K562 (cell line): Measurements from ENCODE around the gene GLUD1. TPM values are rescaled to one million over a fixed set of nuclear protein-coding genes. Genes with fewer than 3 reads are reported as not detected.

Source experiments
- ATAC-seq: fragments of 200-7000 bp; cut with Tn5 transposase; 3 replicates; pipeline ENCODE4 v1.9.1; 2020; ENCODE audit warnings: moderate library complexity
- Bru-seq: library from RNA; stranded (reverse); fragments of 400-500 nt; gene quantifications from one replicate; lab custom pipeline; 2021; lab: Mats Ljungman, UMichigan
- BruChase-seq, 2 experiments: library from RNA; stranded (reverse); fragments of 400-500 nt; gene quantifications; one replicate each; lab custom pipeline; 2021; lab: Mats Ljungman, UMichigan
- BruUV-seq: library from RNA; stranded (reverse); fragments of 400-500 nt; replicated peaks from 2 replicates; lab custom pipeline; 2021; lab: Mats Ljungman, UMichigan
- CTCF ChIA-PET: fragments of 300-600 bp; formaldehyde crosslinking; extraction: SDS; loops from one replicate; lab custom pipeline; 2021; ENCODE audit warnings: low intra/inter-chr PET ratio; lab: Yijun Ruan, JAX
- POLR2A ChIA-PET: fragments of 300-600, 350-650 bp; sonication (Branson Sonifier 250); formaldehyde crosslinking; extraction: SDS; loops from one replicate; lab custom pipeline; 2021; ENCODE audit warnings: antibody characterized with exemption, inconsistent platforms; lab: Yijun Ruan, JAX
- DNase-seq, 4 experiments: peaks; one replicate each; pipeline versions ENCODE4 v3.0.0 to v3.0.0-alpha.2; 2011 to 2018; ENCODE audit warnings: low spot score in 3 of 4, mixed read lengths in 3 of 4; ENCODE audit errors: extremely low read depth in 1 of 4
- FAIRE-seq: peaks from 2 replicates; lab custom pipeline; 2011; peaks lifted over from hg19 to GRCh38; lab: Jason Lieb, UNC
- H2AFZ ChIP-seq: 2 replicates; pipeline ENCODE4 v1.6.0; 2011; ENCODE audit warnings: low read depth, low read length, control low read depth, inconsistent platforms
- H3K27ac ChIP-seq: fragments of 200-600 bp; 3 replicates; pipeline ENCODE4 v1.8.0; 2011; ENCODE audit warnings: low read depth, mild to moderate bottlenecking, control low read depth, inconsistent platforms, low read length, moderate library complexity, mixed read lengths; ENCODE audit errors: extremely low read depth
- H3K27me3 ChIP-seq, 2 experiments: fragments of 300-600 bp in 1 of 2; 2 replicates in 1 of 2; 3 replicates in 1 of 2; pipeline versions ENCODE4 v1.6.0 to v1.8.0; 2011; ENCODE audit warnings: inconsistent platforms in 2 of 2, low read length in 2 of 2, mild to moderate bottlenecking in 1 of 2, mixed read lengths in 1 of 2, moderate library complexity in 1 of 2; ENCODE audit not compliant: control insufficient read depth in 2 of 2, insufficient read depth in 2 of 2
- H3K36me3 ChIP-seq: fragments of 300-600 bp; 3 replicates; pipeline ENCODE4 v1.8.0; 2011; ENCODE audit warnings: mild to moderate bottlenecking, low read length, inconsistent platforms; ENCODE audit not compliant: control insufficient read depth, insufficient read depth
- H3K4me1 ChIP-seq, 2 experiments: fragments of 200-600 bp in 1 of 2; replicated peaks in 1 of 2; 2 replicates in 1 of 2; 3 replicates in 1 of 2; pipeline versions ENCODE4 v1.5.1 to v1.8.0; 2011; ENCODE audit warnings: inconsistent platforms in 2 of 2, low read length in 2 of 2, mild to moderate bottlenecking in 1 of 2, mixed read lengths in 1 of 2, moderate library complexity in 1 of 2; ENCODE audit not compliant: control insufficient read depth in 2 of 2, insufficient read depth in 2 of 2
- H3K4me2 ChIP-seq: 2 replicates; pipeline ENCODE4 v1.6.1; 2011; ENCODE audit warnings: low read length, control low read depth, inconsistent platforms, mixed read lengths; ENCODE audit not compliant: insufficient read depth
- H3K4me3 ChIP-seq: fragments of 200-600 bp; sonication (generic), shearing (Covaris generic); 2 replicates; pipeline ENCODE4 v1.5.1; 2016; ENCODE audit warnings: control low read depth, inconsistent platforms
- H3K79me2 ChIP-seq: fragments of 200-600 bp; 3 replicates; pipeline ENCODE4 v1.8.0; 2011; ENCODE audit warnings: low read length, inconsistent platforms; ENCODE audit not compliant: control insufficient read depth, insufficient read depth
- H3K9ac ChIP-seq, 2 experiments: 2 replicates each; pipeline versions ENCODE4 v1.6.0 to v1.6.1; 2011; ENCODE audit warnings: low read depth in 2 of 2, low read length in 2 of 2, control low read depth in 1 of 2, inconsistent platforms in 1 of 2, mild to moderate bottlenecking in 1 of 2, mixed read lengths in 1 of 2; ENCODE audit not compliant: insufficient read depth in 1 of 2
- H3K9me1 ChIP-seq: one replicate; pipeline ENCODE4 v1.6.0; 2011; ENCODE audit warnings: inconsistent platforms, mild to moderate bottlenecking, low read length, moderate library complexity; ENCODE audit not compliant: control insufficient read depth, insufficient read depth
- H3K9me3 ChIP-seq: replicated peaks from 2 replicates; pipeline ENCODE4 v1.5.1; 2011; ENCODE audit warnings: low read depth, low read length, inconsistent platforms; ENCODE audit not compliant: control insufficient read depth, insufficient read depth
- H4K20me1 ChIP-seq: replicated peaks from 2 replicates; pipeline ENCODE4 v1.6.1; 2011; ENCODE audit warnings: low read length, inconsistent platforms, mixed read lengths; ENCODE audit not compliant: control insufficient read depth, insufficient read depth
- CBFA2T3 ChIP-seq: fragments of 450-650 bp; IDR thresholded peaks from 2 replicates; pipeline ENCODE4 v1.6.1; 2017
- FIP1L1 ChIP-seq: fragments of 200-400 bp; formaldehyde crosslinking; IDR thresholded peaks from 2 replicates; pipeline ENCODE4 v1.6.1; 2018; ENCODE audit warnings: mild to moderate bottlenecking, low read depth, low read length; ENCODE audit not compliant: poor library complexity, severe bottlenecking
- HCFC1 ChIP-seq: IDR thresholded peaks from 2 replicates; pipeline ENCODE4 v1.6.1; 2012; ENCODE audit warnings: low read depth, low read length, improper control_type of control experiment
- KDM5B ChIP-seq: fragments of 200-600 bp; sonication (generic); IDR thresholded peaks from 2 replicates; pipeline ENCODE4 v1.6.1; 2012; ENCODE audit warnings: low read depth, mild to moderate bottlenecking, moderate library complexity, low read length, control low read depth, inconsistent platforms; ENCODE audit not compliant: insufficient replicate concordance
- KLF1 ChIP-seq: fragments of 450-650 bp; IDR thresholded peaks from 2 replicates; pipeline ENCODE4 v1.6.1; 2016; ENCODE audit warnings: missing genetic modification characterization, missing compliant biosample characterization
- RBBP5 ChIP-seq: fragments of 200-600 bp; sonication (generic); IDR thresholded peaks from 2 replicates; pipeline ENCODE4 v1.6.1; 2012; ENCODE audit warnings: borderline replicate concordance, mild to moderate bottlenecking, low read length, control low read depth, inconsistent platforms; ENCODE audit not compliant: insufficient read depth, poor library complexity, severe bottlenecking
- RBFOX2 ChIP-seq: fragments of 200-400 bp; formaldehyde crosslinking; IDR thresholded peaks from 2 replicates; pipeline ENCODE4 v1.6.1; 2017; ENCODE audit warnings: low read depth, mild to moderate bottlenecking, low read length, moderate library complexity
- SPI1 ChIP-seq: IDR thresholded peaks from 2 replicates; pipeline ENCODE4 v1.6.1; 2011; ENCODE audit warnings: low read depth, low read length, control low read depth, borderline replicate concordance
- TBP ChIP-seq: optimal IDR thresholded peaks from 2 replicates; pipeline ENCODE3; 2011; ENCODE audit warnings: low read depth, low read length, improper control_type of control experiment
- ZNF121 ChIP-seq: sonication (generic); formaldehyde crosslinking; conservative IDR thresholded peaks from 2 replicates; pipeline ENCODE4 v1.8.0; 2022; ENCODE audit warnings: missing genetic modification reagents
- ZNF766 ChIP-seq: fragments of 200-800 bp; sonication (Bioruptor generic); conservative IDR thresholded peaks from 2 replicates; pipeline ENCODE4 v1.6.1; 2016; ENCODE audit warnings: missing genetic modification characterization, missing compliant biosample characterization
- WGBS: fragments of 100-300 bp; shearing (Covaris generic); methylation state at CpG from one replicate; pipeline ENCODE4 v1.1.6; 2016; ENCODE audit warnings: low coverage, mixed read lengths; ENCODE audit not compliant: insufficient coverage; ENCODE audit errors: missing lambda C conversion rate; 5-methylcytosine and 5-hydroxymethylcytosine counted together
- in situ Hi-C: fragments of 300-500 bp; cut with MboI; formaldehyde crosslinking; loops from 4 replicates; pipeline ENCODE4 v1.15.0; 2018; ENCODE audit warnings: inconsistent platforms, mixed read lengths
- intact Hi-C: fragments of 100-400 bp; cut with micrococcal nuclease; formaldehyde crosslinking; loops from 2 replicates; pipeline ENCODE4 v1.14.2; 2022
- long read RNA-seq, 3 experiments: library from polyadenylated mRNA in 2 of 3; library from RNA in 1 of 3; unstranded in 2 of 3; stranded (forward) in 1 of 3; transcript quantifications; one replicate each; pipeline ENCODE4 v2.0.0, GENCODE V29; 2019 to 2022
- polyA minus RNA-seq, 3 experiments: library from RNA; depleted of rRNA, polyadenylated mRNA; stranded (reverse); fragments of >200 nt; gene quantifications; 2 replicates each; pipeline ENCODE4 v1.2.3, GENCODE V29; 2011
- polyA plus RNA-seq, 8 experiments: library from polyadenylated mRNA; depleted of rRNA in 4 of 8; stranded (reverse) in 5 of 8; unstranded in 3 of 8; fragments of >200 nt; fragmentation: Nextera tagmentation in 2 of 8; fragmentation: Illumina TruSeq in 1 of 8; extraction: Ambion mirVana in 2 of 8; extraction: Trizol in 1 of 8; gene quantifications; 2 replicates each; pipeline versions ENCODE4 v1.2.1 to v1.2.3, GENCODE V29; 2011 to 2014; ENCODE audit warnings: inconsistent platforms in 1 of 8, missing spikeins in 1 of 8
- total RNA-seq, 7 experiments: library from RNA; depleted of rRNA in 6 of 7; stranded (reverse); fragments of >200 nt in 6 of 7; fragmentation: Illumina TruSeq in 2 of 7; extraction: Trizol in 2 of 7; gene quantifications; 2 replicates each; pipeline versions ENCODE4 v1.2.1 to v1.2.3, GENCODE V29; 2011 to 2021; ENCODE audit warnings: low replicate concordance in 1 of 7
- TF ChIP-seq, protein P1 (sequence below): fragments of 250-450 bp; sonication (Bioruptor Pico); IDR thresholded peaks from 2 replicates; pipeline ENCODE4 v1.9.0; 2021; ENCODE audit warnings: mild to moderate bottlenecking, inconsistent platforms

The GLUD1 gene
- total RNA-seq (2011; cell fraction: chromatin; rRNA removed; ENCODE audit: low replicate concordance), result 31.4 and 84.4 TPM in 2 replicates
- total RNA-seq (2011; cell fraction: nucleolus; rRNA removed), result 24.7 TPM in 2 replicates
- total RNA-seq (2011; cell fraction: nucleoplasm; rRNA removed), result 36.4 and 46.1 TPM in 2 replicates
- total RNA-seq (2014; rRNA removed), result 70.9 and 77.8 TPM in 2 replicates
- 92.0 and 103 TPM in 2 replicates for total RNA-seq (2014; rRNA removed; fragmentation: Illumina TruSeq; extraction: Trizol)
- total RNA-seq (2015; rRNA removed; fragmentation: Illumina TruSeq; extraction: Trizol), result 77.2 and 84.2 TPM in 2 replicates
- total RNA-seq (2021), result 85.5 and 87.3 TPM in 2 replicates
- polyA plus RNA-seq (2011; rRNA removed), result 76.3 and 76.9 TPM in 2 replicates
- 38.7 and 50.0 TPM in 2 replicates for polyA plus RNA-seq (2011; cell fraction: cytosol; rRNA removed)
- 35.3 and 47.6 TPM in 2 replicates for polyA plus RNA-seq (2011; cell fraction: nucleus; rRNA removed)
- polyA plus RNA-seq (2012), result 63.7 and 72.8 TPM in 2 replicates
- polyA plus RNA-seq (2014; fragmentation: Illumina TruSeq; extraction: Trizol), result 74.5 and 78.1 TPM in 2 replicates
- polyA plus RNA-seq (2014; fragmentation: Nextera tagmentation; extraction: Ambion mirVana), result 10 to 100 TPM; 21.9 to 24.2 TPM
- polyA plus RNA-seq (2014; rRNA removed), result 51.2 and 53.0 TPM in 2 replicates
- polyA minus RNA-seq (2011; rRNA and poly(A)+ RNA removed), result 113 and 122 TPM in 2 replicates
- polyA minus RNA-seq (2011; cell fraction: cytosol; rRNA and poly(A)+ RNA removed), result 52.6 and 55.2 TPM in 2 replicates
- polyA minus RNA-seq (2011; cell fraction: nucleus; rRNA and poly(A)+ RNA removed), result 13.3 and 24.4 TPM in 2 replicates
- percentile 81 among the genes with signal in this experiment for Bru-seq, nascent RNA
- percentile 86 among the genes with signal in this experiment for BruChase-seq, experiment 1, labeled RNA remaining after a 2-hour chase
- BruChase-seq, experiment 2, labeled RNA remaining after a 6-hour chase, result percentile 89 among the genes with signal in this experiment
- long read RNA-seq, experiment 1, transcript GLUD1-201 (13 exons, 3,039 nt), result major isoform, 356 of 438 reads
- long read RNA-seq, experiment 1, partial matches to known transcripts, result 61 of 438 reads
- long read RNA-seq, experiment 1, other reads (novel, unspliced or antisense), result 21 of 438 reads
- long read RNA-seq, experiment 2, transcript GLUD1-201 (13 exons, 3,039 nt), result major isoform, 18 of 62 reads
- long read RNA-seq, experiment 2, partial matches to known transcripts, result 6 of 62 reads
- long read RNA-seq, experiment 2, other reads (novel, unspliced or antisense), result 38 of 62 reads
- long read RNA-seq, experiment 3, transcript GLUD1-201 (13 exons, 3,039 nt), result major isoform, 49 of 61 reads
- long read RNA-seq, experiment 3, partial matches to known transcripts, result 7 of 61 reads
- long read RNA-seq, experiment 3, other reads (novel, unspliced or antisense), result 5 of 61 reads

DNA sequence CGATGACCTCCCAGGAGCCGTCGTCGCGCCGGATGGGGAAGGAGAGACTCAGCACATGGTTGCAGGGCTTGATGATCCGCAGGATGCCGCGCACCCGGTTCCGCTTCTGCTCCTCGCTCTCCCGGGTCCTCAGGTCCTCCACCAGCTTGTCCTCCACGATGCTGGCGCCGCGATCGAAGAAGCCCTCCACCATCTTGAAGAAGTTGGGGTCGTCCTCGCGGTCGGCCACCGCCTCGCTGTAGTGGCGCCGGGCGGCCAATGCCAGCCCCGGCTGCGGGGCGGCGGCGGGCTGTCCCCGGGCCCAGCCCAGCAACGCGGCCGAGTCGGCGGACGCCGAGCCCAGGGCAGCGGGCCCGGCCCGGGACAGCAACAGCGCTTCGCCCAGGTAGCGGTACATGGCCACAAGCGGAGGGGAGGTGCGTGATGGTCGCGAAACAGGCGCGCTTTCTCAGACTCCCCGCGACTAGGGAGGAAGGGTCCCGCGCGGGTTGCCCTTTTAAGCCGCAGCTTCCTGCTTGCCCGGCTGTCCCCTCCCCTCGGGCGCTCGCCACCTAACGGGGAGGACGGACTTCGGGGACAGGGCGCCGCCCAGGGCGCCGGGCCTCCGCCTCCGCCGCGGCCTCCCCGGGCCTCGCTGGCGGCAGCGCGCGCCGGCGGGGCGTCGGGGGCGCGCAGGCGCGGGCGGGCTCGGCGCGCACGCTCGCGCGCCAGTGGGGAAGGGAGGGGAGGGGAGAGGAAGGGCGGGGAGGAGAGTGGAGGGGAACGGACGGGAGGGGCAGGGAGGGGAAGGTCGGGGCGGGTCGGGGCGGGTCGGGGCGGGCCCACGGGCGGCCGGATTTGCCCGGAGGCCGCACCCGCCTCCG lies at the start of gene GLUD1, which contains the start of gene SHLD2:
TSS of gene GLUD1 (minus strand) at position 471 of the 863 bp plus-strand sequence. CDS start at position 397, 74 bp downstream.
TSS of gene SHLD2 (plus strand) at position 834 of the 863 bp plus-strand sequence. CDS start 56,149 bp downstream, outside the sequence.
- H3K9ac ChIP-seq, result peak within 1 kb of the TSS; percentile 87 to 99
- 0% methylated on average over 11 of the region's 111 CpGs for WGBS
- peaks cover 81% of the 10 kb centered on the region for H3K79me2 ChIP-seq
- no peaks in the 10 kb centered on the region for H3K9me1 ChIP-seq
- in situ Hi-C loops, result no loop called here
- peak; percentile 79 for ATAC-seq
- no TSS peak for BruUV-seq
- peak within 1 kb of the TSS; percentile 95 for H3K27ac ChIP-seq
- H4K20me1 ChIP-seq, result peaks cover 4% of the 10 kb centered on the region; the same call in 1 of the 2 replicates
- peaks cover 33% of the 10 kb centered on the region; the same call in 2 of the 3 replicates for H3K36me3 ChIP-seq
- CTCF ChIA-PET, result no interaction called here
- H2AFZ ChIP-seq, result peak within 1 kb of the TSS; percentile 84
- peak within 1 kb of the TSS; percentile 68 for H3K4me3 ChIP-seq
- FAIRE-seq, result peak; percentile 67
- POLR2A ChIA-PET, result interaction anchor here (0.6 to 2.5 kb wide), 4 partner anchors 10 to 410 kb away, joined by 3 to 13 read pairs (median 3); partner anchors contain the start of gene MINPP1
- H3K9me3 ChIP-seq, result no peaks in the 10 kb centered on the region
- H3K4me2 ChIP-seq, result peak within 1 kb of the TSS; percentile 93
- intact Hi-C loops, result no loop called here
- H3K27me3 ChIP-seq, result no peaks in the 10 kb centered on the region
- peaks cover 6 to 14% of the 10 kb centered on the region in 2 experiments for H3K4me1 ChIP-seq
- peak; percentile 80 to 91 (median 86) for DNase-seq
- peak; percentile 66 for TF ChIP-seq KDM5B
- peak; percentile 73 for TF ChIP-seq RBBP5
- peak; percentile 93 for TF ChIP-seq ZNF766
- no peak for TF ChIP-seq KLF1
- TF ChIP-seq RBFOX2, result peak; percentile 82
- TF ChIP-seq HCFC1, result 0 out of 2 replicates have a peak, but pooled peaks have one; percentile 22
- peak; percentile 6 for TF ChIP-seq FIP1L1
- no peak for TF ChIP-seq ZNF121 (CRISPR knock-in tag)
- TF ChIP-seq, protein P1, sequence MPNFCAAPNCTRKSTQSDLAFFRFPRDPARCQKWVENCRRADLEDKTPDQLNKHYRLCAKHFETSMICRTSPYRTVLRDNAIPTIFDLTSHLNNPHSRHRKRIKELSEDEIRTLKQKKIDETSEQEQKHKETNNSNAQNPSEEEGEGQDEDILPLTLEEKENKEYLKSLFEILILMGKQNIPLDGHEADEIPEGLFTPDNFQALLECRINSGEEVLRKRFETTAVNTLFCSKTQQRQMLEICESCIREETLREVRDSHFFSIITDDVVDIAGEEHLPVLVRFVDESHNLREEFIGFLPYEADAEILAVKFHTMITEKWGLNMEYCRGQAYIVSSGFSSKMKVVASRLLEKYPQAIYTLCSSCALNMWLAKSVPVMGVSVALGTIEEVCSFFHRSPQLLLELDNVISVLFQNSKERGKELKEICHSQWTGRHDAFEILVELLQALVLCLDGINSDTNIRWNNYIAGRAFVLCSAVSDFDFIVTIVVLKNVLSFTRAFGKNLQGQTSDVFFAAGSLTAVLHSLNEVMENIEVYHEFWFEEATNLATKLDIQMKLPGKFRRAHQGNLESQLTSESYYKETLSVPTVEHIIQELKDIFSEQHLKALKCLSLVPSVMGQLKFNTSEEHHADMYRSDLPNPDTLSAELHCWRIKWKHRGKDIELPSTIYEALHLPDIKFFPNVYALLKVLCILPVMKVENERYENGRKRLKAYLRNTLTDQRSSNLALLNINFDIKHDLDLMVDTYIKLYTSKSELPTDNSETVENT (CRISPR knock-in tag), result peak; percentile 74
- TF ChIP-seq CBFA2T3, result no peak
- TF ChIP-seq SPI1, result no peak
- peak; percentile 78 for TF ChIP-seq TBP
